Measurements from ENCODE around the gene PHETA1.
"Not testable (repeated sequence)": the region's sequence is repeated elsewhere in the genome, so short reads cannot be mapped to it uniquely, and the experiment has no call there.

GRCh38 chr12:111373231-111373630, 4.3 kb upstream of the PHETA1 start:
- not testable (repeated sequence) for TF ChIP-seq CTCF (IDR thresholded peaks at IDR 0.05; ENCODE audit: low read length); EZH2 (IDR thresholded peaks at IDR 0.05; ENCODE audit: borderline replicate concordance, low read length)
